Liver (tissue), 9 donors: ENCODE data around the gene ZDHHC14. TPM values are rescaled to one million over a fixed set of nuclear protein-coding genes. Genes with fewer than 3 reads are reported as not detected.

Experiments
- DNase-seq: peaks from one replicate; pipeline ENCODE4 v3.0.0-alpha.2; 2017; ENCODE audit warnings: low spot score
- H3K27ac ChIP-seq, 2 donors: one replicate each; pipeline ENCODE4 v1.7.0; 2013; ENCODE audit warnings: inconsistent platforms in 2 of 2, low read length in 2 of 2, control low read depth in 1 of 2, low read depth in 1 of 2, mild to moderate bottlenecking in 1 of 2
- H3K27me3 ChIP-seq, 4 donors: one replicate each; pipeline versions ENCODE4 v1.6.1 to v1.7.0; 2013; ENCODE audit warnings: low read length in 3 of 4, inconsistent platforms in 1 of 4, mild to moderate bottlenecking in 1 of 4, moderate library complexity in 1 of 4; ENCODE audit not compliant: control insufficient read depth in 4 of 4, insufficient read depth in 4 of 4
- H3K36me3 ChIP-seq, 4 donors: one replicate each; pipeline versions ENCODE4 v1.6.1 to v1.7.0; 2013; ENCODE audit warnings: low read length in 3 of 4, mild to moderate bottlenecking in 3 of 4, low read depth in 1 of 4, moderate library complexity in 1 of 4; ENCODE audit not compliant: control insufficient read depth in 4 of 4, insufficient read depth in 3 of 4
- H3K4me1 ChIP-seq, 4 donors: one replicate each; pipeline versions ENCODE4 v1.6.1 to v1.7.0; 2013; ENCODE audit warnings: low read length in 3 of 4, mild to moderate bottlenecking in 3 of 4, moderate library complexity in 1 of 4; ENCODE audit not compliant: control insufficient read depth in 4 of 4, insufficient read depth in 4 of 4
- H3K4me3 ChIP-seq, 3 donors: one replicate each; pipeline versions ENCODE4 v1.6.1 to v1.7.0; 2013; ENCODE audit warnings: low read length in 3 of 3, control low read depth in 1 of 3, low read depth in 1 of 3, mild to moderate bottlenecking in 1 of 3
- H3K9ac ChIP-seq, 2 donors: one replicate each; pipeline ENCODE4 v1.7.0; 2013; ENCODE audit warnings: low read length in 2 of 2, mild to moderate bottlenecking in 2 of 2, moderate library complexity in 2 of 2, control low read depth in 1 of 2, low read depth in 1 of 2
- H3K9me3 ChIP-seq, 4 donors: one replicate each; pipeline versions ENCODE4 v1.6.1 to v1.7.0; 2013; ENCODE audit warnings: low read length in 3 of 4; ENCODE audit not compliant: control insufficient read depth in 4 of 4
- ATF3 ChIP-seq: IDR thresholded peaks from 2 replicates; pipeline ENCODE4 v1.6.1; 2016; ENCODE audit warnings: antibody characterized with exemption
- CTCF ChIP-seq: fragments of 150-350 bp; IDR thresholded peaks from 2 replicates; pipeline ENCODE4 v1.5.1; 2017; ENCODE audit warnings: improper control_type of control experiment, low read depth, low read length; ENCODE audit not compliant: missing input control
- EGR1 ChIP-seq, 2 donors: IDR thresholded peaks; 2 replicates each; pipeline ENCODE4 v1.6.1; 2016 to 2018; ENCODE audit warnings: antibody characterized with exemption in 2 of 2, low read depth in 2 of 2
- FOXA1 ChIP-seq: IDR thresholded peaks from 2 replicates; pipeline ENCODE4 v1.6.1; 2016; ENCODE audit warnings: antibody characterized with exemption
- FOXA2 ChIP-seq: IDR thresholded peaks from 2 replicates; pipeline ENCODE4 v1.6.1; 2016; ENCODE audit warnings: antibody characterized with exemption
- GABPA ChIP-seq, 2 donors: IDR thresholded peaks in 1 of 2; conservative IDR thresholded peaks in 1 of 2; 2 replicates each; pipeline ENCODE4 v1.6.1; 2016; ENCODE audit warnings: antibody characterized with exemption in 2 of 2, mild to moderate bottlenecking in 1 of 2, moderate library complexity in 1 of 2
- HNF4A ChIP-seq, 2 donors: conservative IDR thresholded peaks; 2 replicates each; pipeline ENCODE4 v1.6.1; 2016; ENCODE audit warnings: antibody characterized with exemption in 2 of 2, mild to moderate bottlenecking in 2 of 2
- HNF4G ChIP-seq: IDR thresholded peaks from 2 replicates; pipeline ENCODE4 v1.6.1; 2016; ENCODE audit warnings: antibody characterized with exemption
- JUND ChIP-seq, 2 donors: IDR thresholded peaks; 2 replicates each; pipeline ENCODE4 v1.6.1; 2016; ENCODE audit warnings: antibody characterized with exemption in 2 of 2
- MAX ChIP-seq: IDR thresholded peaks from 2 replicates; pipeline ENCODE4 v1.6.1; 2016; ENCODE audit warnings: antibody characterized with exemption
- NR2F2 ChIP-seq: IDR thresholded peaks from 2 replicates; pipeline ENCODE4 v1.6.1; 2016; ENCODE audit warnings: antibody characterized with exemption
- RAD21 ChIP-seq, 2 donors: IDR thresholded peaks; 2 replicates each; pipeline ENCODE4 v1.6.1; 2016; ENCODE audit warnings: antibody characterized with exemption in 2 of 2, mild to moderate bottlenecking in 2 of 2
- REST ChIP-seq: IDR thresholded peaks from 2 replicates; pipeline ENCODE4 v1.6.1; 2016; ENCODE audit warnings: antibody characterized with exemption, mild to moderate bottlenecking
- RXRA ChIP-seq, 2 donors: IDR thresholded peaks; 2 replicates each; pipeline ENCODE4 v1.6.1; 2017 to 2018; ENCODE audit warnings: antibody characterized with exemption in 2 of 2, mild to moderate bottlenecking in 1 of 2
- SP1 ChIP-seq: IDR thresholded peaks from 2 replicates; pipeline ENCODE4 v1.6.1; 2018; ENCODE audit warnings: antibody characterized with exemption, mild to moderate bottlenecking
- TAF1 ChIP-seq: conservative IDR thresholded peaks from 2 replicates; pipeline ENCODE4 v1.6.1; 2016; ENCODE audit warnings: antibody characterized with exemption, mild to moderate bottlenecking
- YY1 ChIP-seq: IDR thresholded peaks from 2 replicates; pipeline ENCODE4 v1.6.1; 2016; ENCODE audit warnings: antibody characterized with exemption, mild to moderate bottlenecking
- ZBTB33 ChIP-seq: IDR thresholded peaks from 2 replicates; pipeline ENCODE4 v1.6.1; 2016; ENCODE audit warnings: antibody characterized with exemption
- WGBS: extraction: QIAGEN DNeasy Blood & Tissue Kit; methylation state at CpG from one replicate; pipeline ENCODE4 v1.1.7; 2013; 5-methylcytosine and 5-hydroxymethylcytosine counted together
- polyA plus RNA-seq, 2 donors: library from polyadenylated mRNA; stranded (reverse) in 1 of 2; unstranded in 1 of 2; fragments of 200-250 nt in 1 of 2; fragments of >200 nt in 1 of 2; fragmentation: Nextera tagmentation in 1 of 2; extraction: Ambion mirVana in 1 of 2; gene quantifications; one replicate each; pipeline versions ENCODE4 v1.2.1 to v1.2.3, GENCODE V29; 2013 to 2015
- total RNA-seq, 2 donors: library from RNA; depleted of rRNA; stranded (reverse); fragments of >200 nt; gene quantifications; one replicate each; pipeline ENCODE4 v1.2.3, GENCODE V29; 2014
- donor health status: healthy.
- donor health status: healthy.
- donor health status: healthy.
- donor health status: healthy.
- donor health status: healthy.

Gene ZDHHC14
- total and polyA plus RNA-seq, 4 donors: 4.4 to 11.7 (median 8.4) TPM

- Histone ChIP-seq H3K27me3 (no peaks in the 10 kb centered on the region), H3K9me3 (no peaks in the 10 kb centered on the region), H3K36me3 (no peaks in the 10 kb centered on the region), H3K4me1 (peaks cover 8 to 51% (median 28%) of the 10 kb centered on the region in 4 donors), H3K27ac (peak overlapping the region in 1 of 2 donors; percentile 48), H3K9ac (no peak overlapping the region), H3K4me3 (no peak overlapping the region)
- 74% methylated on average over 3 of the region's 3 CpGs for WGBS
- TF ChIP-seq REST: no peak
- no peak for TF ChIP-seq JUND (IDR thresholded peaks at IDR 0.05)
- TF ChIP-seq RXRA (IDR thresholded peaks at IDR 0.05): no peak
- no peak for TF ChIP-seq GABPA (IDR thresholded peaks at IDR 0.05 in 1 of 2, conservative IDR thresholded peaks at IDR 0.05 in 1 of 2)
- TF ChIP-seq YY1: no peak
- TF ChIP-seq EGR1 (IDR thresholded peaks at IDR 0.05; ENCODE audit: low read depth in 2 of 2): no peak
- TF ChIP-seq CTCF: no peak
- TF ChIP-seq HNF4A (conservative IDR thresholded peaks at IDR 0.05): no peak
- TF ChIP-seq FOXA1: no peak
- TF ChIP-seq ATF3: no peak
- TF ChIP-seq NR2F2: no peak
- TF ChIP-seq RAD21 (IDR thresholded peaks at IDR 0.05): no peak
- no peak for TF ChIP-seq FOXA2
- TF ChIP-seq TAF1: no peak
- TF ChIP-seq SP1: no peak
- no peak for TF ChIP-seq HNF4G
- TF ChIP-seq ZBTB33: no peak
- no peak for TF ChIP-seq MAX
- no peak for DNase-seq
Observed at GRCh38 chr6:157433678-157434081, 52.7 kb downstream of the ZDHHC14 start.
